ENCODE results near the gene PPP1R14C.
A peak's percentile ranks its signal among the peaks of the same experiment; 100 is the strongest.
"Not testable (repeated sequence)": the region's sequence is repeated elsewhere in the genome, so short reads cannot be mapped to it uniquely, and the experiment has no call there.

PPP1R14C gene

DNA sequence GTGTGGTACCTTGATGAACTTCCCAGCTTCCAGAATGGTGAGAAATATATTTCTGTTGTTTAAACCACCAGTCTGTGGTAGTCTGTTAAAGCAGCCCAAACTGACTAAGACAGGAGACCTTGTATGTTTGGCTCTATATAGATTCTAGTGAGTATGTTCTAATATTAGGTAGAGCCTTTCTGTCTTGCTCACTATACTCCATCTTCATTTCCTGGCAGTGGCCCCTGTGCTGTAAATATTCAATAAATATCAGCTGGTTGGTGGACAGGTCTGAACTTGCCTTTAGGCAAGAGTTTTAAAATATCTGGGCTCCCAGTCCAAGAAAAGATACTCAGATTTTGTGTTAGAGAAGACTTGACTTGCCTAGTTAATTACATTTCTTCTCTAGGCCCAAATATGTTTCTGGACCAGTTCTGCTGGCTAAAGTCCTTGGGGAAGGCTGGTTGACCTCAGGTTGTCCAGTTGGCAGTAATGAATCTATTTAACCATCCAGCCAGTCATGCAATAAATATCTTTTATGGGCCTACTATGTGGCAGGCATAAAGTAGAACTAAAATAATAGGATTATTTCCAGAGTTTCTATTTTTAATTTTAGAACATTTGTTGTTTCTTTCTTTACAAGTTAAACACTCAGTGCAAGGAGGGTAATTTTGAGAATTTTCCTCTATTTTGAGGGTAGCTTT is 22.3 kb downstream of the PPP1R14C start:
- no peak for DNase-seq

DNA sequence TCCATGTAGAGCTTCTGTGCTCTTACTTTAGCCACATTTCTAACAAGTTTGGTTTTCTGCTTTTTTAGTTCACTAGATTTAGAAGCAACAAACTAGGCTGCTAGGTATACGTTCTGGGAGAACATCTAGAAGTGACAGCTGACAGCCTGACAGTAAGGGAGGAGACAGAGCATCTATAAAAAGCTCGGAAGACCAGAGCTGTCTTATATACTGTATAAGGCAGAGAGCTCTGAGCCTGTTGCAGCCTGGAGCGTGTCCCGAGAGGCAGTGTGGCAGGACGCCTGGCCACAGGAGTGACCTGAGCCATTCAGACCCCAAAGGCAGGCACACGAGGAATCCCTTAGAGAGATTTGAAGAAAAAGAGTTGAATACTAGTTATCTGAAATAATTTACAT is 24.6 kb downstream of the PPP1R14C start:
- DNase-seq: no peak

DNA sequence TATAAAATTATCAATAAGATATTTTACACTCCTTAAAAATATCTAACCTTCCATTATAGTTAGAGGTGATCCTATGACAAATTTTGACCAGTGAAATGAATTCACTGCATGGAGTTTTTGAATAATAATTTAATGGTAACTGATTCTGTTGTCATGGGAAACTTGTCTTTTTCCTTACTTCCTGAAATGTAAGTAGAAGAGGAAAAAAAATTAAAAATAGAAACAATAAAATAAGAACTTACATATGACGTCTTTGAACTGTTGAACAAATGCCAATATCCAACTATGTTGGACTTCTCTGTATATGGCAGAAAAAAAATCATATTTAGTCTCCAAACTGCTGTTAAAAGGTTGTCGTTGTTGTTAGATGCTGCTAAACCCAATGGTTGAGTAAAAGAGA is 26.3 kb downstream of the PPP1R14C start:
- DNase-seq: no peak

DNA sequence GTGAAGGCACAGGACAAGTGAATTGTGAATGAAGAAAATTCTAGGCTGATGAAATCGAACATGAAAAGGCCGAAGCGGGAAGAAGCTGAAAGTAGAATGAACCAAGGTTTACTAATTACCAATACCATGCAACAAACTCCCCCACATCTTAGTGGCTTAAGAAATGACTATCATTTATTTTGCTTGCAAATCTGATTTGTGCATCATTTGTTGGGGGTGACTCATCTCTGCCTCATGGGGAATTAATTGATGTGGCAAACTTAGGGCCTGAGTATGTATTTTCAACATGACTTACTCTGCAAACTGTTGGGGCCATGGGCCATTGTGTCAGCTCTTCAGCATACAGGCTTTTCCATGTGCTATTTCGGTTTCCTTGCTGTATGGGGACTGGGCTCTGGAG is 26.8 kb downstream of the PPP1R14C start:
- DNase-seq: no peak

DNA sequence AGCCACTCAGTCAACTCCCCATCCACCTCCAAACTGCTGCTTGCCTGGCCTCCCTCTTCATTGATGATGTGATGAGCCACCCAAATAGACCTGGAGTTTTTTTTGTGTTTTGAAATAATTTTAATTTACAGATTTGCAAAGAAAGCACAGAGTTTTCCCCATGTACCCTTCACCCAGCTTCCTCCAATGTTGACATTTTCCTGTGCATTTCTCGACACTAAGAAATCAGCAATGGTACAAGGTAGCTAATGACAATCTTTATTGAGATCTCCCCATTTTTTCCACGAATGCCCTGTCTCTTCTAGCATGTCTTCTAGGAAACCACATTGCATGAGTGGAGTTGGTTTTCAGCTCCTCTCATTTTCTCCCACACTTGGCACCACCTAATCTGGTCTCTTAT is 30.1 kb downstream of the PPP1R14C start:
- no peak for DNase-seq

DNA sequence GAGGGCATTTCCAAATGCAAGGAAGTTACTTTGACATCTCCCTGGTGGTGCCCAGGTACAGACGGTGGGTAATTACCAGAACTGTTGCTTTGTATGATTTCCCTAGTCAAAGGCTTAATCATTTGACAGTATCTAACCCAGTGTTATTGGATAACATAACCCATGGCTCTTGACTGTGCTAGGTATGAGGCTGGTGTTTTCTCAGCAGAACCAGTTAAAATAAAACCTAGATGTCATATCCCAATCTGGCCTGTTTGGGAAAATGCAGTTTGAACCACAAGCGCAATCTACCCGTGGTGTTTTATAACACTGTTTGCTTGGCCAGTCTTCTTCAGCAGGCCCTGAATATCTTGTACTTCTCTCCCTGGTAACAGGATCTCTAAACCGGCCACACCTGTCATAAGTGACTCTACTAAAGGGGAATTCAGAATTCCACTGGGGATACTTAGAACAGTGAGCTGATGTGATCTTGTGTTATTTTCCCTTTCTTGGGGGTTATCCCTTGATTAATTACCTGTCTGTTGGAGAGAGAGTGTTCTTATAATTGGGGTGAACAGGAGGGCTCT is 32.8 kb downstream of the PPP1R14C start:
- DNase-seq: no peak

DNA sequence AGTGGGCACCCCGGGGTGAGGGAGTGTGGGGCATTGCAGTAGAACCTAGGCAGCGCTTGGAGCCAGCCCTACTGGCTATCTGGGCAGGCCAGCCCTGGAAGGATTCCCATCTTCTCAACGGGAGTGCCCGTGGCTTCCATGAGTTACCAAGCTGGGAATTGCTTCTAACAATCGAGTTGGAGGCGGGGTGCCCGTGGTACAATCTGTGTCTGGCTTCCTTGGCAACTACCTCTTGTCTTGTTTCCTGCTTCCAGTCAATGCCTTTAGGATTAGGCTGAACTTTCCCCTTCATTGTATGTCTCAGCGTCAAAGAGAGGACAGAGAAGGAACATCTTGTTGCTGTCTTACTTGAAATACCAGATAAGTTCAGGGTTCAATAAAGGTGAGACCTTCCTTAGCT is 33.3 kb downstream of the PPP1R14C start:
- peak in 1 of 56 donors; percentile 2 for DNase-seq

DNA sequence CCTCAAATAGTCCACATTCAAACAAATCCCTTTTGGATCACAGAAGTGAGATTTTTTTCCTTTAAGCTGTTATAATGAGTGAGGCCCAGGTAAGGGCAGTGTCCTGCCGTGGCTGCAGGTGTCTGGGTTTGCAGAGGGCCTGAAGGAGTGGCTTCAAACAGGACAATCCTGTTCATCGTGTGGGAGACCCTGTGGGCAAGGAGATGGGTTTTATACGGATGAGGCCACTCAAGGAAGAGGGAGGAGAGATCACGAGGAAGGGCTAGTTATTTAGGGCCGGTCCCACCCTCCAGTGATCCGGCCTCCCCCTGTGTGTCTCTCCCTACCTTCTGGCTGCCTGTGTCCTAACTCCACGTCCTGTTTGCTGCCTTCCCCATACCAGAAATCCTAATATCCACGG is 33.8 kb downstream of the PPP1R14C start:
- no peak for DNase-seq

DNA sequence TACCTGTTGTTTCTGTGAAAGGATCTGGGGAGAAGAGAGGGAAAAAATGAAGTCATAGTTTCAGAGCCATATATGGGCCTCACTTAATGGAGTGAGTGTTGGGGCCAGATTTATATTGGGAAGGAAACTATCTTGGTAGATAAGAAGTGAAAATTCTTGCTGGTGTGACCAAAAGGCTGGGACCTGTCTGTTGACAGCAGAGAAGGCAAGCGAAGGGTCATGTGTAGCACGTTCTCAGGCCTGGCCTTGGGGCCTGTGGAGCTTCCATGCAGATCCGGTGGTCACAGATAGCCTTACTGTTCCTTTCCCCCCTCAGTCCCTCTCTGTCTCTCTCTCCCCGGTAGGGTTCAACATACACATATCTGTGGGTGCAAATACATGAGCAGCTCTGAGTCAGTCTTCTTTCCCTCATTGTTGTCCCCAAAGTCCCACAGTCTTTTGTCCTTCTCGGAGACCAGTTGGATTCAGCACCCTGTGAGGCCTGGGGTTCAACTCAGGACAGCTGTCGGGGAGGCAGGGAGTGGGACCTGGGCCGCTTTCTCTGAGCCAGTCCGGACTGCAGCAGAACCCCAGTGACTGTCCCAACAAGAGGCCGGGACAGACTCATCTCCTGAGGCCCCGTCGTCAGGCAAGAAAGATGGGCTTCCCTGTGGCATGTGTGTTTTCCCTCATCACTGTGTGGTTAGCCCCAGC is 34.6 kb downstream of the PPP1R14C start:
- no peak for DNase-seq

DNA sequence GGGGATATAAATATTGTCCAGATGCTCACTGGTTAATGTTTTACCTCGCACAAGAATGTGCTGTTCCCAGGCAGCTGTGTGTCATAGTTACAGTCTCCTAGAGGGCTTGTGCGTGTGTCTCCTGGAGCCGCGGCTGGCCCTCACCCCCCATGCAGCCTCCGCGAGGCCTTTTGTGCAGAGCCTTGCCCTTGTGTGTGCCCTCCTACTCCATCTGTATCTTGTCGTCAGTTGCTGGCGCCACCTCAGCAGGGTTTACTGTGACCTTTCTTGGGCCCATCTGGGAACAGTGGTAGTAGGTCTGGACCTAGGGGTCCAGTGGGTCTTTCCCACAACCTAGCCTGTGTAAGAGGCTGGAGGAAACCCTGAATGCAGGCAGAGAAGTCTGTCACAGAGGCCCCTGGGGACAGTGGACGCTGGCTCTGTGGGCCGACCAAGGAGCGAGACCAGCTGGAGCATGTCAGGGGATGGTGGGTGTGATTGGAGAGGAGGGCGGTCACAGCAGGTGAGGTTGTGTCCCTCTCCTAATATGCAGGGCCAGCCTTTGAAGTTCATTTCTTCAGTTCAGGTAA is 35.2 kb downstream of the PPP1R14C start:
- DNase-seq: no peak

DNA sequence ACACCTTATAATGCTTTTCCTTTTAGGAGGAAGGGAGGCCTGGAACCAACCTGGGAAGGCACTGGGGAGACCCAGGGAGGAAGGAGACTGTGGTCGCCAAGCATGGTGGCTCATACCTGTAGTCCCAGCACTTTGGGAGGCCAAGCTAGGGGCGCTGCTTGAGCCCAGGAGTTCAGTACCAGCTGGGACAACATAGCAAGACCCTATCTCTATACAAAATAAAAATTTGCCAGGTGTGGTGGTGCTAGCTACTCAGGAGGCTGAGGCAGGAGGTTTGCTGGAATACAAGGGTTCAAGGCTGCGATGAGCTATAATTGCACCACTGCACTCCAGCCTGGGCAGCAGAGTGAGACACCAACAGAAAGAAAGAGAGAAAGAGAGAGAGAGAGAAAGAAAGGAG is 36.2 kb downstream of the PPP1R14C start:
- DNase-seq: no peak

DNA sequence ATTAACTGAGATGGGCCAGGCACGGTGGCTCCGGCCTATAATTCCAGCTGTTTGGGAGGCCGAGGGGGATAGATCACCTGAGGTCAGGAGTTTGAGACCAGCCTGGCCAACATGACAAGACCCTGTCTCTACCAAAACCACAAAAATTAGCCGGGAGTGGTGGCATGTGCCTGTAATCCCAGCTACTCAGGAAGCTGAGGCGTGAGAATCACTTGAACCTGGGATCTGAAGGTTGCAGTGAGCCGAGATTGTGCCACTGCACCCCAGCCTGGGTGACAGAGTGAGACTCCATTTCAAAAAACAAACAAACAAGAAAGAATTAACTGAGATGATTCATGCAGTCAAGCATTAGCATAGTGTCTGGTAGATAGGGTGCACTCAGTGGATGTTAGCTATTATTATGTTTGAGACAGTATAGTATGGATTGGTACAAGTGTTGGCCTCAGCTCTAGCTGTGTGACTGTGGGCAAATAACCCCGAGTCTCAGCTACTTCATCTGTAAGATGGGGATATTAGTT is 37.1 kb downstream of the PPP1R14C start:
- not testable (repeated sequence) for DNase-seq

DNA sequence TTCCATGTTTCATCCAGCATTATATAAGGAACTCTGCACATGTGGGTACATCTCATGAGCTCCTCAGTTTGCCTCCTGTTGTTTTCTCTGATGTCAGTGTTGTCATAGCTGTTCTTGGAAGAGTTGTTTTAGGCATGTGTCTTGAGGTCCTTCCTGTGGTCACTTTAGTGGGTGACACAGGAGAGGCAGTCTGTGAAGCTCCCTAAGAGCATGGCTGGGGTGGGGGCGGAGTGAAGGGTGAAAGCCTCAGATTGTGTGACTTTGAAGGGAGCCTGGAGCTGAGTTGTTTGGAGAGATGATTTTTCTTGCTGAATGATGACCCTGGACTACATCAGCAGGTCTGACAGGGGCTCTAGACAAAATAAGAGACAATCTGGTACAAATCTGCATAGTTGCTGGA is 37.7 kb downstream of the PPP1R14C start:
- DNase-seq: no peak

DNA sequence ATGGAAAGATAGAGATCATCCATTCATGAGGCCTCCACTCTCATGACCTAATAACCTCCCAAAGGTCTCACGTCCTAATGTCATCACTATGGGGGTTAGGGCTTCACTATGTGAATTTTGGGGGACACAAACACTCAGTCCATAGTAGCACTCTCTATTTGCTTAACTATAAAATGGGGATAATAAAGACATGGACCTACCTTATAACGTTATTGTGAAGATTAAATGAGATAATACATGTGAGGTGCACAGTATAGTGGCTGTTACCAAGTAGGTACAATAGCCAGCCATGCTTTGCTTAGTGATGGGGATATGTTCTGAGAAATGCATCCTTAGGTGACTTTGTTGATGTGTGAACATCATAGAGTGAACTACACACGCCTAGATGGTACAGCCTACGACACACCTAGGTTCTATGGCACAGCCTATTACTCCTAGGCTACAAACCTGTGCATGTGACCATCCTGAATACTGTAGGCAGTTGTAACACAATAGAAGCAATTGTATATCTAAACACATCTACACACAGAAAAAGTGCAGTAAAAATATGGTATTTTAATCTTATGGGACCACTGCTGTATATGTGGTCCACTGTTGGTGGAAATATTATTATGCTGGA is 39.7 kb downstream of the PPP1R14C start:
- no peak for DNase-seq

DNA sequence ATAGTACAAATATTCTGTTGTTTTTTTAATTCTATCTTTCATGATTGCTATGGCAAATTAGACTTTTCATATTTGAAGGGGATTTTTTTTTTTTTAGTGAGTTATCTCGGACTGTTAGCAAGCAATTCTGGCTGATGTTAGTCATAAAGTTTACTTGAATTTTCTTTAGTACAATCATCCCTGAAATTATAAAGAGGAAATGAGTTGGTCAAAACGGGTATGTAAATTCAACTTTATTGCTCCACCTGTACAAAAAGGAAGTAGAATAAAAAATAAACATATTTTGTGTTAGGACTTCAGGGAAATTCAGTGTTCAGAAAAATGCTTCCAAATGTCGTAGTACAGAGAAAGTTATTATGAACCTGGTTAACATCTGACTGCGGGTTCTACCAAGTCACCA is 40.3 kb downstream of the PPP1R14C start:
- DNase-seq: no peak

DNA sequence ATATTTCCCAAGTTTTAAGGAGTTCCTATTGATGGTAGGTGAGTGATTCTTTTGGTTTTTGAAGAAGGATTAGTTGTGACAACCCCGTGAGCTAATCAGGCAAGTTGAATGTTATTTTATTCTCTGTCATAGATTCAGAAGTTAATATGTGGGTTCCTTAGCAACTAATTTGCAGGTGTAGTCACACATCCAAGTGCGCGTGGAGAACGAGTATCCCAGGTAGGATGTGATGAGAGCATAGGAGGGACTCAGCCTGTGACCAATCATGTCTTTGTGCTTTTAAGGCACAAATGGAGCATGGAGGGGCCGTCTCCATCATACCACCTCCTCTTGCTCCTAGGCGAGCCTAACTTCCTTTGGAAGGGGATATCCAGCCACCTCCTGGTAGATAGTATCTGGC is 41.1 kb downstream of the PPP1R14C start:
- no peak for DNase-seq

DNA sequence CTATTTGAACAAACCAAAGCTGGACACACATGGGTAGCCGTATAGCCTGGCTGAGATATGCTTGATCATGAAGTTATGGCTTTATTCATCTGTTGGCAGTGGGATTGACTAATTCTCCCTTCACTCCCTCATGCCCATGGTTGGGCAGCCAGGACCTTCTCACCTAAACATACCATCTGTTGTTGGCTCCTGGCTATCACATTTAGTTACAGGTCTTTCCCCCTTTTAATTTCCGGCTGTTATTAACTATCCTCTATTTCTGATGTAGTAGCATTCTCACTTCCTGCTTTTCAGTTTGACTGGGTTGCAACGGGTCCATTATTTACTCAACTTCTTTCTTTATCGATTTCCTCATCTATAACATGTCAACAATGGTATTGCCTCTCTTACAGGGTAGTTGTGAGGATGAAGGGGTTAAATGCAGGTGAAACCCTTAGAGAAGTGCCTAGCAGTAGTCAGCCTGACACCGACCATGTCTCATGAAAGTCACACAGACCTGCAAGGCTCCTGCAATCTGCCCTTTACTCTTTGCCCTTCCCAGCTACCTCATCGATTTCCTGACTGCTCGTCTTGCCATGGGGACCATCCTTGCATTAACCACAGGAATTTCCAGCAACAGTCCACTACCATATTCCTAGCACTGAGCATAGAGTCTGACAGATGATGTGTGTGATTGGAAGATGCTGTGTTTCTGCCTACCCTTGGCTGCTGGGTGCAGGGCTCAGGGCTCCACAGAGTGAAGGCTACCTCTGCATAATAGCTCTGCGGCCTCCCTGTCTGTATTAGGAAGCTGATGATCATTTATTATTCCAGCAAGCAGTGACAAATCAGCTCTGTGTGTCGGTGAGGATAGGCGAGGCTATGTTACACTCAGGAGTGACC is 42.2 kb downstream of the PPP1R14C start:
- DNase-seq: no peak

DNA sequence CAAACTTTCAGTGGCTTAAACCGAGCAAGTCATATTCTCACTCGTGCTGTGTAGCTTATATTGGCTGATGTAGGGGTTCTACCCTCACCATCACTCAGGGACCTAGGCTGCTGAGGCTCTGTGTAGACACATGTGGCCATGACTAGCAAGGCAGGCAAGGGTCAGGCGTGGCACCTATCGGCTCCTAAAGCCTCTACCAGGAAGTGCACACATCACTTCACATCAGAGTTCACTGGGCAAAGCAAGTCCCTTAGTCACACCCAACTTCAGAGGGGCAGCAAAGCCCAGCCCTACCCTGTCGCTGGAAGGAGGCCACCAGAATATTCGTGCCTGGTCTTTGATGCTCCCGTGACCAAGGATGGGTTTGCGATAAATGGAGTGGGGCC is 42.9 kb downstream of the PPP1R14C start:
- DNase-seq: no peak

DNA sequence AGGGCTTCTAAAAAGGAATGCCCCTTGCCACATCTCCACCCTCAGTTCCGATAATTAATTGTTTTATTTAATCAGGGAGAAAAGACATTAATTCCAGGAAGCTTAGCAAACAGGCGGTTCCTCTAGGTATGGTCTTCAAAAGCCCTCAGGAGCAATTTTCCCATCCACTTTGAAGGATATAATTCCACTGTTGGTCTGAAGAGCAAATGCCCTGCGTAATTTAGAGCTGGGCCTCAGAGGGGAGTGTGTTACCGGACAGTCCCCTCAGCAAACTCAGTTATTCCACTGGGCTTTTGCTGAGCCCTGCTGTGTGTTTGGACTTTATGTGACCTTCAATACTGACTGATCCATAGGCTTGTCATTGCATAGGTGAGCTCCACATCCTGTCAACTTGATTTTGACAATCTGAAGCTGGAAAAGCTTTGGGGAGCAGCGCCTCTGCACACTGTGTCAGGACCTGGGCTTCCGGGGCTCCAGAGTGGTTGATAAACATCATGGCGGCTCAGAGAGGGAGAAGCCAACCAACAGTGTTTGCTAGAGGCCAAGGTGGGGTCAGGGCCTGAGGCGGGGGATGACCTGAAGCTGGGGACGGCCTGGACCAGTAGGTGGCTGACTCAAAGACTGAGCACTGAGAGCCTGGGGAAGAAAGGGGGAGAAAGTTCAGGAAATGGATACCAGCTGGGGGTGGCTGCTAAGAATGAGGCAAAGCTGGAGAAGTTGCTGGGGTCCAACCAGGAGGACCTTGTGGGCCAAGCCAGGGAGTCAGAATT is 43.5 kb downstream of the PPP1R14C start:
- no peak for DNase-seq

DNA sequence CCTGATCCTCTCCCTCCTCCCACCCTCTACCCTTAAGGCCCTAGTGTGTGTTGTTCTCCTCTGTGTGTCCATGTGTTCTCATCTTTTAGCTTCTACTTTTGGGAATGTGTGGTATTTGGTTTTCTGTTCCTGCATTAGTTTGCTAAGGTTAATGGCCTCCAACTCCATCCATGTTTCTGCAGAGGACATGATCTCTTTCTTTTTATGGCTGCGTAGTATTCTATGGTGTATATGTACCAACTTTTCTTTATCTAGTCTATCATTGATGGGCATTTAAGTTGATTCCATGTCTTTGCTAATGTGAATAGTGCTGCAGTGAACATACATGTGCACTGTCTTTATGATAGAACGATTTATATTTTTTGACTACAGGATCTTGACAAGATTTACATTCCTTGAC is 44.6 kb downstream of the PPP1R14C start:
- not testable (repeated sequence) for DNase-seq
